Ishikawa (cell line): ENCODE results near the gene TXNDC16.

Source experiments
- CEBPB ChIP-seq: IDR thresholded peaks from 2 replicates; pipeline ENCODE4 v1.6.1; 2012
- CREB1 ChIP-seq: IDR thresholded peaks from 2 replicates; pipeline ENCODE4 v1.6.1; 2012; ENCODE audit warnings: low read depth
- EGR1 ChIP-seq: IDR thresholded peaks from 2 replicates; pipeline ENCODE4 v1.6.1; 2012
- EP300 ChIP-seq: IDR thresholded peaks from 2 replicates; pipeline ENCODE4 v1.6.1; 2012; ENCODE audit warnings: borderline replicate concordance
- FOXM1 ChIP-seq: IDR thresholded peaks from 2 replicates; pipeline ENCODE4 v1.6.1; 2012; ENCODE audit warnings: low read depth, borderline replicate concordance
- NFIC ChIP-seq: IDR thresholded peaks from 2 replicates; pipeline ENCODE4 v1.6.1; 2012
- RAD21 ChIP-seq: IDR thresholded peaks from 2 replicates; pipeline ENCODE4 v1.6.1; 2012; ENCODE audit warnings: low read depth
- TAF1 ChIP-seq: IDR thresholded peaks from 2 replicates; pipeline ENCODE4 v1.6.1; 2012; ENCODE audit warnings: low read depth, mild to moderate bottlenecking
- TCF12 ChIP-seq: IDR thresholded peaks from 2 replicates; pipeline ENCODE4 v1.6.1; 2012; ENCODE audit warnings: low read depth
- TEAD4 ChIP-seq: IDR thresholded peaks from 2 replicates; pipeline ENCODE4 v1.6.1; 2012
- YY1 ChIP-seq: IDR thresholded peaks from 2 replicates; pipeline ENCODE4 v1.6.1; 2012; ENCODE audit warnings: low read depth
- ZBTB7A ChIP-seq: IDR thresholded peaks from 2 replicates; pipeline ENCODE4 v1.6.1; 2012; ENCODE audit warnings: low read depth
- TF ChIP-seq, protein P1 (sequence below): IDR thresholded peaks from 2 replicates; pipeline ENCODE4 v1.6.1; 2012
- TF ChIP-seq, protein P2 (sequence below): IDR thresholded peaks from 2 replicates; pipeline ENCODE4 v1.6.1; 2012
- TF ChIP-seq, protein P3 (sequence below): IDR thresholded peaks from 2 replicates; pipeline ENCODE4 v1.6.1; 2012; ENCODE audit warnings: low read depth, mild to moderate bottlenecking

TXNDC16 gene, protein sequence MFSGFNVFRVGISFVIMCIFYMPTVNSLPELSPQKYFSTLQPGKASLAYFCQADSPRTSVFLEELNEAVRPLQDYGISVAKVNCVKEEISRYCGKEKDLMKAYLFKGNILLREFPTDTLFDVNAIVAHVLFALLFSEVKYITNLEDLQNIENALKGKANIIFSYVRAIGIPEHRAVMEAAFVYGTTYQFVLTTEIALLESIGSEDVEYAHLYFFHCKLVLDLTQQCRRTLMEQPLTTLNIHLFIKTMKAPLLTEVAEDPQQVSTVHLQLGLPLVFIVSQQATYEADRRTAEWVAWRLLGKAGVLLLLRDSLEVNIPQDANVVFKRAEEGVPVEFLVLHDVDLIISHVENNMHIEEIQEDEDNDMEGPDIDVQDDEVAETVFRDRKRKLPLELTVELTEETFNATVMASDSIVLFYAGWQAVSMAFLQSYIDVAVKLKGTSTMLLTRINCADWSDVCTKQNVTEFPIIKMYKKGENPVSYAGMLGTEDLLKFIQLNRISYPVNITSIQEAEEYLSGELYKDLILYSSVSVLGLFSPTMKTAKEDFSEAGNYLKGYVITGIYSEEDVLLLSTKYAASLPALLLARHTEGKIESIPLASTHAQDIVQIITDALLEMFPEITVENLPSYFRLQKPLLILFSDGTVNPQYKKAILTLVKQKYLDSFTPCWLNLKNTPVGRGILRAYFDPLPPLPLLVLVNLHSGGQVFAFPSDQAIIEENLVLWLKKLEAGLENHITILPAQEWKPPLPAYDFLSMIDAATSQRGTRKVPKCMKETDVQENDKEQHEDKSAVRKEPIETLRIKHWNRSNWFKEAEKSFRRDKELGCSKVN

DNA sequence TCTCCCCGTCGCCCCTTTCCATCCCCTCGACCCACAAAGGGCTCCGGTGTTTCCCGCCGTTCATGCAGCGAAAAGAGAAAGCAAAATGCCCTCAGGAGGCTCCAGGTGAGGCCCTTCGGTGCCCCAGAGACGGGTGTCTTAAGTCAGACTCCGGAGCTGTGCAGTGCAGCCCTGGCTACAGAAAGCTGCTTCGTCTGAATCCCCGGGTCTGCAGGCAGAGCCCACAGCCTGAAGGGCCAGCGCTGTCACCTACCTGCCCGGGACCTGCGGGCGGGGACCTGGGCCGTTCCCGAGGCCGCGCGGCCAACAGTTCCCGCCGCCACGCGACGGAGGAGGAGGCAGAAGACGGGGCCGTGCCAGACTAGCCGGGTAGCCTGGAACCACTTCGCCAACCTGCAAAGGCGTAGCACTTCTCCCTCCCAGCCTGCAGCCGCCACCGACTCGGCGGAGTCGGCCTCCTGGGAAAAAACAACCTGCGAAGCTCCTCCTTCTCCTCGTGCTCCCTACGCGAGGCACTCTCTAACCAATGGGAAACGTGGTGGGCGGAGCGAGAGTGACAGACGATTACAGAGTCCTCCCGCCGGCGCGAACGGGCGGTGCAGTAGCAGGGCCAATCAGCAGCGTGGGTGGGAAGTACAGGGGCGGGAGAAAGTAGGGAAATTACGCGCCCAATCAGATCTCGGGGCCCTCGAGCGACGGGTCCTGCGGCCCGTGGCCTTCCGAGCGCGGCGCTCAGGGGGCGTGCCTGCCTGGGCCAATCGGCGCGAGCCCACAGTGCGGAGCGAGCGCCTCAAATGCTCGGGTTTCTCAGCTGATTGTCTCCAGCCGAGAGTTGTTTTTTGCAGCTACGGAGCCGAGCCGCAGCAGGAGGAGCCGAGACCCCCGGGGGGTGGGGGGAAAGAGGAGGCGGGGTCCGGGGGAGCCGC lies at the start of gene TXNDC16, which contains the start of gene GPR137C:
TSS of gene TXNDC16 (minus strand) at position 443 of the 926 bp plus-strand sequence. CDS start 8,948 bp downstream, outside the sequence.
TSS of gene GPR137C (plus strand) at position 774 of the 926 bp plus-strand sequence. CDS start 312 bp downstream, outside the sequence.
- TF ChIP-seq ZBTB7A (peak; percentile 71; the same call in 1 of the 2 replicates), TCF12 (peak; percentile 45; the same call in 1 of the 2 replicates), NFIC (no peak), CEBPB (no peak), CREB1 (peak; percentile 60; the same call in 1 of the 2 replicates), TAF1 (peak; percentile 82)
- TF ChIP-seq, protein P1, sequence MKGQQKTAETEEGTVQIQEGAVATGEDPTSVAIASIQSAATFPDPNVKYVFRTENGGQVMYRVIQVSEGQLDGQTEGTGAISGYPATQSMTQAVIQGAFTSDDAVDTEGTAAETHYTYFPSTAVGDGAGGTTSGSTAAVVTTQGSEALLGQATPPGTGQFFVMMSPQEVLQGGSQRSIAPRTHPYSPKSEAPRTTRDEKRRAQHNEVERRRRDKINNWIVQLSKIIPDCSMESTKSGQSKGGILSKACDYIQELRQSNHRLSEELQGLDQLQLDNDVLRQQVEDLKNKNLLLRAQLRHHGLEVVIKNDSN: peak; percentile 71
- TF ChIP-seq, protein P2, sequence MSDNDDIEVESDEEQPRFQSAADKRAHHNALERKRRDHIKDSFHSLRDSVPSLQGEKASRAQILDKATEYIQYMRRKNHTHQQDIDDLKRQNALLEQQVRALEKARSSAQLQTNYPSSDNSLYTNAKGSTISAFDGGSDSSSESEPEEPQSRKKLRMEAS: peak; percentile 90

DNA sequence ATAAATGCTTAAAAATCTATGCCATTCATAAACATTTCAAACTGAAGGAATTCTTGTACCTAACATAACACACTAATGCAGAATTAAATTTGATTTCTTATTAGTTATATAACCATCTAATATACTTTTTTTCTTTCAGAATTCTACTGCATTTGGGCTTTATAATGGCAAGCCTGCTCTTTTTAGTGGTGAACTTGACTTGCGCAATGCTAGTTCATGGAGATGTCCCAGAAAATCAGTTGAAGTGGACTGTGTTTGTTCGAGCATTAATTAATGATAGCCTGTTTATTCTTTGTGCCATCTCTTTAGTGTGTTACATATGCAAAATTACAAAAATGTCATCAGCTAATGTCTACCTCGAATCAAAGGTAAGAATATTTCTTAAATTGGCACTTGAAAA lies 47.7 kb upstream of the TXNDC16 start:
- TF ChIP-seq, protein P2: no peak
- TF ChIP-seq, protein P1: no peak
- no peak for TF ChIP-seq ZBTB7A

DNA sequence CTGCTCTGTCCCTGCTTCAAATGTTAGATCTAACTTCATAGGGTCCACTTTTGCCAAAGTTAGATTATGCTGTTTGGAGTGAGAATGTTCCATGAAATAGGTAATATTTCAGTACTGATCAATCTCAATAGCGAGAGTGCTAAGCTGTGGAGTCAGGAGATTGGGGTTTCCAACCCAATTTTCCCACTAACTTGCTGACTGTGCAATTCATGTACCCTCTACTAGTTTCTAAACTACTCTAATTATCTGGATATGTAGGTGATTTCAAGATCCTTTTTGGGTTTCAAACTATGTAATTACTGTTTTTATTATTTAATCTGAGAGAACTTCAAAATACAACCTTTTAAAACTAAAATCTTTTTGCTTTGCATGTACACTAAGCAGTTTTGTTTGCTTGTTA lies 46.3 kb upstream of the TXNDC16 start:
- no peak for TF ChIP-seq ZBTB7A
- TF ChIP-seq EP300: no peak
- TF ChIP-seq, protein P1: no peak
- no peak for TF ChIP-seq YY1
- TF ChIP-seq CEBPB: no peak
- TF ChIP-seq CREB1: no peak
- no peak for TF ChIP-seq TEAD4
- TF ChIP-seq RAD21: no peak
- no peak for TF ChIP-seq TAF1

DNA sequence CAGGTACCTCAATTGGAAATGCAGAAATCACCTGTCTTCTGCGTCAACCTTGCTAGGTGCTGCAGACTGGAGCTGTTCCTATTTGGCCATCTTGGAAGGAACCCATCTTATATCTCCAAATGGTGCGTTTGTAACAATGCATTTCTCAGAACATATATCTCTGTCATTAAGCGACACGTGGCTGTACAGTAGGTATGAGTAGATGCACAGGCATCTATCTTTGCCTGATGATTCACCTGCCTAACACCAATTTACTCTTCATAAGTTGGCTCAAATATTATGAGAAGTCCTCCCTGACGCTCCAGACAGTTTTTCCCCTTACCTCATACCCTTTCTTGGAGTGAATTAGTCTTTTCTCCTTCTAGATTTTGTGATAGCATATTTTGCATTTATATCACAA lies 44.6 kb upstream of the TXNDC16 start:
- TF ChIP-seq NFIC: no peak
- no peak for TF ChIP-seq CEBPB
- no peak for TF ChIP-seq YY1
- TF ChIP-seq TAF1: no peak

DNA sequence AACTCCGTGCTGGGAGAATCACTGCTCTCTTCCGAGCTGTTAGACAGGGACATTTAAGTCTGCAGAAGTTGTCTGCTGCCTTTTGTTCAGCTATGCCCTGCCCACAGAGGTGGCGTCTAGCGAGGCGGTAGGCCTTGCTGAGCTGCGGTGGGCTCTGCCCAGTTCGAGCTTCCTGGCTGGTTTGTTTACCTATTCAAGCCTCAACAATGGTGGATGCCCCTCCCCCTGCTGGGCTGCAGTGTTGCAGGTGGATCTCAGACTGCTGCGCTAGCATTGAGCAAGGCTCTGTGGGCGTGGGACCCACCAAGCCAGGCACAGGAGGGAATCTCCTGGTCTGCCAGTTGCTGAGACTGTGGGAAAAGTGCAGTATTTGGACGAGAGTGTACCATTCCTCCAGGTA lies 44.0 kb upstream of the TXNDC16 start:
- no peak for TF ChIP-seq TAF1
- no peak for TF ChIP-seq CREB1
- no peak for TF ChIP-seq YY1
- no peak for TF ChIP-seq EGR1
- TF ChIP-seq, protein P1: no peak
- TF ChIP-seq, protein P2: no peak
- TF ChIP-seq CEBPB: no peak
- TF ChIP-seq ZBTB7A: no peak
- no peak for TF ChIP-seq FOXM1
- TF ChIP-seq TCF12: no peak
- TF ChIP-seq, protein P3, sequence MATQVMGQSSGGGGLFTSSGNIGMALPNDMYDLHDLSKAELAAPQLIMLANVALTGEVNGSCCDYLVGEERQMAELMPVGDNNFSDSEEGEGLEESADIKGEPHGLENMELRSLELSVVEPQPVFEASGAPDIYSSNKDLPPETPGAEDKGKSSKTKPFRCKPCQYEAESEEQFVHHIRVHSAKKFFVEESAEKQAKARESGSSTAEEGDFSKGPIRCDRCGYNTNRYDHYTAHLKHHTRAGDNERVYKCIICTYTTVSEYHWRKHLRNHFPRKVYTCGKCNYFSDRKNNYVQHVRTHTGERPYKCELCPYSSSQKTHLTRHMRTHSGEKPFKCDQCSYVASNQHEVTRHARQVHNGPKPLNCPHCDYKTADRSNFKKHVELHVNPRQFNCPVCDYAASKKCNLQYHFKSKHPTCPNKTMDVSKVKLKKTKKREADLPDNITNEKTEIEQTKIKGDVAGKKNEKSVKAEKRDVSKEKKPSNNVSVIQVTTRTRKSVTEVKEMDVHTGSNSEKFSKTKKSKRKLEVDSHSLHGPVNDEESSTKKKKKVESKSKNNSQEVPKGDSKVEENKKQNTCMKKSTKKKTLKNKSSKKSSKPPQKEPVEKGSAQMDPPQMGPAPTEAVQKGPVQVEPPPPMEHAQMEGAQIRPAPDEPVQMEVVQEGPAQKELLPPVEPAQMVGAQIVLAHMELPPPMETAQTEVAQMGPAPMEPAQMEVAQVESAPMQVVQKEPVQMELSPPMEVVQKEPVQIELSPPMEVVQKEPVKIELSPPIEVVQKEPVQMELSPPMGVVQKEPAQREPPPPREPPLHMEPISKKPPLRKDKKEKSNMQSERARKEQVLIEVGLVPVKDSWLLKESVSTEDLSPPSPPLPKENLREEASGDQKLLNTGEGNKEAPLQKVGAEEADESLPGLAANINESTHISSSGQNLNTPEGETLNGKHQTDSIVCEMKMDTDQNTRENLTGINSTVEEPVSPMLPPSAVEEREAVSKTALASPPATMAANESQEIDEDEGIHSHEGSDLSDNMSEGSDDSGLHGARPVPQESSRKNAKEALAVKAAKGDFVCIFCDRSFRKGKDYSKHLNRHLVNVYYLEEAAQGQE: no peak
- TF ChIP-seq TEAD4: no peak
- no peak for TF ChIP-seq NFIC
- TF ChIP-seq EP300: no peak
- no peak for TF ChIP-seq RAD21
